Left cardiac atrium (tissue), 4 donors: ENCODE results near the gene GAB2. TPM values are rescaled to one million over a fixed set of nuclear protein-coding genes. Genes with fewer than 3 reads are reported as not detected.
"Not testable (repeated sequence)": the region's sequence is repeated elsewhere in the genome, so short reads cannot be mapped to it uniquely, and the experiment has no call there.

Experiments used
- ATAC-seq, 2 donors: fragments of 200-7000 bp; cut with Tn5 transposase; one replicate each; pipeline ENCODE4 v1.9.1; 2020; ENCODE audit warnings: mild to moderate bottlenecking in 2 of 2, moderate library complexity in 2 of 2
- DNase-seq: peaks from one replicate; pipeline ENCODE4 v3.0.0-alpha.2; 2020
- intact Hi-C, 2 donors: fragments of 100-400 bp; cut with DNase I; formaldehyde crosslinking; loops; one replicate each; pipeline versions ENCODE4 v1.14.1 to v1.15.1; 2022 to 2023
- total RNA-seq, 2 donors: library from RNA; stranded (reverse); fragmentation: NEBNext Ultra II Directional; extraction: Animal tissue kit (Norgen Biotek cat#: 25700); gene quantifications; one replicate each; pipeline ENCODE4 v1.2.1, GENCODE V29; 2021
- donor health status: DM: no; HTN: yes; CAD: no.
- donor health status: DM: no; HTN: yes; CAD: no; lungs with severe emphysema.
- donor health status: DM: yes; HTN: yes; CAD: no.
- donor health status: Dilated cardiomyopathy.

The GAB2 gene
- total RNA-seq, 2 donors from 2014 or later, result 24.2 to 31.7 TPM

DNA sequence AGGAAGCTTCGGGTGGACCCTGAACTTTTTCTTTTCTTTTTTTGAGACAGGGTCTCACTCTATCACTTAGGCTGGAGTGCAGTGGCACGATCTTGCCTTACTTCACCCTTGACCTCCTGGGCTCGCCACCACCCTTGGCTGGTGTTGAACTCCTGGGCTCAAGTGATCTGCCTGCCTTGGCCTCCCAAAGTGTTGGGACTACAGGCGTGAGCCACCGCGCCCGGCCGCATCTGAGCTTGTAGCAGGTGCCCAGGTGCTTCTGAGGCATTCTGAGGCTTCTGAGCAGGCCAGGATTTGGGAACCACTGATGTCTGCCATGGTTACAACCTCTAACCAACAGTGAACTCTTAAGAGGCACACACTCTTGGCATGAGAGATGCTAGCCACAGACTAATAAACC is 223.8 kb downstream of the GAB2 start:
- DNase-seq (no peak), ATAC-seq (no peak)
- intact Hi-C loops, result no loop called here

DNA sequence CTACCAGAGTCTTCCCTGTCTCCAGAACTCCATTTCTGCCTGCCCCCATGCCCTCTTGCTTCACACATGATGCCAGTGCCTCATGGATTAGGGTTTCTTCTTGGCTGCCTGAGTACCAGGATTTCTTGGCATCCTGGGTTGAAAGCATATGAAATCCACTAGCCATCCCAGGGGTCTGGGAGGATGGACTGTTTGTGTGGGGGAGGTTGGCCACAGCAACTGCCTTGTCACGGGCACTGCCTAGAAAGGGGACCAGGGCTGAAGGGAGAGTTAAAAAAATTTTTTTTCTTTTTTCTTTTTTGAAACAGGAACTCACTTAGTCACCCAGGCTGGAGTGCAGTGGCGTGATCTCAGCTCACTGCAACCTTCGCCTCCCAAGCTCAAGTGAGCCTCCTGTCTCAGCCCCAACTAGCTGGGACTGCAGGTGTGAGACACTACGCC is 224.7 kb downstream of the GAB2 start:
- DNase-seq (no peak), ATAC-seq (no peak)
- intact Hi-C loops, result no loop called here

DNA sequence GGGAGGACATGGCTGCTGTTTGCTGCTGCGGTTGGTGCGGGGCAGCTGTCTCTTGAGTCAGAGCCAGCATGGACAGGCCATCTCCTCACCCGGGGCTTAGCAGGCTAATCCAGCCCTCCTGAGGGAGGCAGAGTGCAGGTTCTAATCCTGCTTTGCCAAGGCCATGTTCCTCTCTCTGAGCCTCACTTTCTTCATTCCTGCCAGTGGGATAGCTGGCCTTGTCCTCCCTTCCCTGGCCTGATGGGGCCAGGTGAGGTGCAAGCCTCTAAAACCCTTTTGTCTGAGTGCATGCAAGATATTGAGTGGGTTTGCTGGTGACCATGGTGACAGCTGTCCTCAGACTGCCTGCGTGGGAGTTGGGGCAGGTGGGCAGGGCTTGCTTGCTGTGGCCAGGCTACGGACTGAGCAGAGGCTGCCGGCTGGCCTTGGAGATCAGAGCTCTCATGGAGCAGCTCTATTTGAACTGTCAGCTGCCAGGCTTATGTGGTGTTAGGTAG is 225.3 kb downstream of the GAB2 start:
- ATAC-seq (no peak), DNase-seq (no peak)
- intact Hi-C loops, result no loop called here

DNA sequence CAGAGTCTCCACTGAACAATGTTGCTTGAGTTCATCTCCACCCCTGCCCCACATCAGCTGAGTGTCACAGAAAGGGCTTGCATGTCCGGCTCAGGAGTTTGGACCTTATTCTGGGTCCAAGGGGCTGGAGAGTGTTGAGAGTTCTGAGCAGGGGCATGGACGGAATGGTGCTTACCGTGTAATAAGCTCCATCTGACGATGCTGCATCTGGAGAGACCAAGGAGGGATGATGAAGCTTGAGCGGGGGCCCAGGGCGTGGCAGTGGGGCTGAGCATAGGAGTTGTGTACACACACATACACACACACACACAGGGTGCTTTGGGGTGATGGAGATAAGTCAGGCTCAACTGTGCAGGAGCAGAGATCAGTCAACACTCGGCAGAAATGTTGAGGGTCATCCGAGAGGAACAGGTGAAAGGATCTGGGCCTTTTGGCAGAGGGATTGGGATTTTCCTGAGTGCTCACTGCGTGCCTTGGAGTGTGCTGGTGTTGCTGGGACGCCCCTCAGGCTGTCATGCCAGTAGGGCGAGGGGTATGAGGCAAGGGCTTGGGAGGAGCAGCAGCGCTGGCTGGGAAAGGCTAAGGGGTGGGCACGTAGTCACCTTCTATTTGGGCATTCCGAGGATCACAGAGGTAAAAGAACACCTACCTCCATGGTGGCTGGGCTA is 226.6 kb downstream of the GAB2 start:
- intact Hi-C loops, result no loop called here
- no peak for ATAC-seq
- no peak for DNase-seq

DNA sequence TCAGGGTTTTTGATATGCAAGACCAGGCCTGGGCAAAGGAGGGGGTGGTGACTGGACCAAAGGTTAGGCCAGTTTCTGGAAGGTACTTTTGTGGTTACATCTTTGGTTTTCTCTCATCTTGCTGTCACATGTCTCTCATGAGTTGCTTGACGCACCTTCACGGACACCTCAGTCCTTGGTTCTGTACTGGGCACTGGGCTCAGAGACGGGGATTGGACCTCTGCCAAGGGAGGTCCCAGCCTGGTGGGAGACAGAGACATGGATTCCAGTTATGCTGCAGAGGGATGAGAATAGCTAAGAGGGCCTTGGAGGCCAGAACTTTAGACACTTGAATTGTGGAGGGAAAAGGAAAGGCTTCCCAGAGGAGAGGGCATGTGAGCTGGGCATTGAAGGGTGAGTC is 227.2 kb downstream of the GAB2 start:
- no peak for DNase-seq
- no peak for ATAC-seq
- intact Hi-C loops, result no loop called here

DNA sequence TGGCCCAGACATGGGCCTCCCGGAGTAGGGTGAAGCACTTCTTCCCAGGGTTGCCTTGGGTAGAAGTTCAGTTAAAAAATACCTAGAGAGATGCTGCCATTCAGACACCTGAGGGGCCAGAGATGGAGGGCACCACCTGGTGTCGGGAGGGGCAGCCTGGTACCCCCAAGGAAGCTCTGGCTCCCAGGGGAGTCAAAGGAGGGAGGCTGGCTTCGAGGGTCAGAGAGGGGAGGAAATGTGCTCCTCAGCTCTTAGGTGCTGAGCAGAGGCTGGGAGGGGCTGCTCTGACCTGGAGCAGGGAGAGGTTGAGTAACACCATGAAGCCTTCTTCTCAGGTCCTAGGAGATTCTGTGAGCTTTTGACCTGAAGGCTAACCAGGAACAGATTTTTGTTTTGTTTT is 227.8 kb downstream of the GAB2 start:
- intact Hi-C loops, result loop anchor here in 1 of 2 donors (10.0 kb wide), 1 partner anchor 115 kb away; the partner anchor contains the start of gene NDUFC2
- ATAC-seq (no peak), DNase-seq (no peak)

DNA sequence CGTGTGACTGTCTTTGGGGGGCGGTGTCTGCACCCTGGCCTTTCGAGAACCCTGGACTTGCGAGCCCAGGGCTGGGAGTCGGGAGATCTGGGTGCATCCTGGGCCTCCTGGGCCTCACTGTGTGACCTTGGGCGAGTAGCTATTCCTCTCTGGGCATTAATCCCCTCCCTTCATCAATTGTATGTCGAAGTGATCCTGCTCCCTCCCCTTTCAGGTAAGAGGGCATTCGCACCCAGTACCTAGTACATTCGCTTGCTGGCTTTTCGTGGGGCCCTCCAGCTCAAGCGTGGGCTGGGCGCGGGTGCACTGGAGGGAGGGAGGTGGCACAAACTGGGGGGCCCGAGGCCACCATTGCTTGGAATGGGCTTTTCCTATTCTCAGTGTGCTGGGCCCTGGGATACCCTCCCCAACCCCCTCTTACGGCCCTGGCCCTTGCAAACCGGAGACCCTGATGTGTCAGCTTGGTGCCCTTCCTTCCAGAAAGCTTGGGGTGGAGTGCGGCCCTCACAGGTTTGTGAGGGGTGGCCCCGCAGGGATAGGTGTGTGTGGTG is 228.4 kb downstream of the GAB2 start:
- intact Hi-C loops, result loop anchor here in 1 of 2 donors (10.0 kb wide), 1 partner anchor 114 kb away; the partner anchor contains the start of gene NDUFC2
- ATAC-seq (no peak), DNase-seq (no peak)

DNA sequence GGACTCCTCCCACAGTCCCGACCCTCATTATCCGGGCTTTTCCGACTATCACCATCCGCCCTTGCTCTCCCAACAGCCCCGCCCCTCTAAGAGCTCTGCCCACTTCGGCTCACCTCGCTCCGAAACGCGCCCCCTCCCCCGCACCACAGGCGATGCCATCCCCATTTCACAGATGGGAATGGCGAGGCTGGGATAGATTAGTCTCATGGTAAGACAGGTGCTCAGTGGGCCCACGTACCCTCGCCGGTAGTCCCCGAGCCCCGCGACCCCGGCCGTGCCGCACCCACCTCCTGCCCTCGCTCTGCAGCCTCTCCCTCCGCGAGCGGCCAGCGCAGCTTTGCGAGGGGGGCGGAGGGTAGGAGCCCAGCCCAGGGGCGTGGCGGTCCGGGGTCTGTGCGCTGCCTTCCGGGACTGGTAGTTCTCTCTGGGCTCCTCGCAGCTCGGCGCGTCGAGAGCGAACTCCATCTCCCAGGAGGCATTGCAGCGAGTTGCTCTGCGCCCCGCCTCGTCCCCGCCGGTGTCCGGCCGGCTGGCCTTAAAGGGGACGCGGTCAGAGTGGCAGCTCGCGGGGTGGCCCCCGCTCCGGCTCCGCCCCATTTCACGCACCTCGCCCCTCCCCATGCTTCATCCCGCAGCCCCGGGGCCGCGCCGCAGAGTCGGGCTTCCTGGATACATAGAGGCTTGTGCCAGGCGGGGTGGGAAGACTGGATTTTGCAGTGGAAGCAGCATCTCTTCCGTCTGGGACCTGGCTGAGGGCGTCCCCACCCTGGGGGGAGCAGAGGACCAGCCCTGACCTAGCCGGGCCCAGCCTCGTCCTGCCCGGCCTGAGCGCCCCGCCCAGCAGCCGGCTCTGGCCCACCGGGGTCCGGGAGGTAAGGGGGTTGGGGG is 229.1 kb downstream of the GAB2 start, which contains the start of the genes KCTD21 and USP35:
TSS of gene KCTD21 (minus strand) at position 341 of the 888 bp plus-strand sequence. CDS start 14,072 bp downstream, outside the sequence.
TSS of gene USP35 (plus strand) at position 634 of the 888 bp plus-strand sequence. CDS start 7,327 bp downstream, outside the sequence.
- intact Hi-C loops, result loop anchor here in 1 of 2 donors (10.0 kb wide), 1 partner anchor 114 kb away; the partner anchor contains the start of gene NDUFC2
- peak; percentile 97 for ATAC-seq
- peak; percentile 99 for DNase-seq

DNA sequence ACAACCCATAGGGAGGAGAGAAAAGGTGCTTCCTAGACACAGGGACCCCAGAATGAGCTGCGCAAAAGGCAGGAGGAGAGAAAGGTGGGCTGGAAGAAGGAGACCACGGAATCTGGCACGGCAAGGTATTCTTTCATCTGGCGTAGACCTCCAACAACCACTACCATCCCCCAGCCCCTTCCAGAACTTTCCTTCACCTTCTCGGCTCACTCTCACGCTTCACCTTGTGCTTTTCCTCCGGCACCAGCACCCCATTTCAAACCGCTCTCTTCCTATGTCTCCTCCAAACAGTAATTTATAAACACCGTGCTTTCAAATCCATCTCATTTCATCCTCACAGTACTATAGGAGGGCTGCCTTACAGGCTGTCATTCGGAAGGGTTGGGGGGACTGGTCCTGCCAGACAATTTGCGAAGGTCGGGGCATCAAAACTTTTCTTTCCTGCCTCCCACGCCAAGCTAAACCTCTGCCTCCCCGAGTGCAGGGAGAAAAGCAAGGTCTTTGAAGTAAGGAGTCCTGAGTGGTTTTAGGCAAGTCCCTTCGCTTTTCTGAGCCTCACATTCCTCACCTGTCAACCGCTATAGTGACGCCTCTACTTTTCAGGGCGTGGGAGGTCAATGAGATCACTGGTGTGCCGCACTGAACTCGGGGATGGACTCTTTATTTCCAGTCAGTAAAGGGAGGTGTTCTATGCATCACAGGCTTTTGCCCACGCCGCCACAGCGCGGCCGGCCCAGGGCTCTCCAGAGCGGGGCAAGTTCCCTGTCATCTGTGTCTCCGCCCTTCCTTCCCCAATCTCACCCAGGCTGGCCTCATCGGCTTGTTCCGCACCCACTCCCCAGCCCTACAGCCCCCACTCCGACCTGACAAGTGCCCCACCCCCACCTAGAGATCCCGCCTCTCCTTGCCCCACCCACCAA is 230.0 kb downstream of the GAB2 start:
- intact Hi-C loops, result loop anchor here in 1 of 2 donors (10.0 kb wide), 1 partner anchor 113 kb away; the partner anchor contains the start of gene NDUFC2
- no peak for DNase-seq
- ATAC-seq, result peak in 1 of 2 donors; percentile 47

DNA sequence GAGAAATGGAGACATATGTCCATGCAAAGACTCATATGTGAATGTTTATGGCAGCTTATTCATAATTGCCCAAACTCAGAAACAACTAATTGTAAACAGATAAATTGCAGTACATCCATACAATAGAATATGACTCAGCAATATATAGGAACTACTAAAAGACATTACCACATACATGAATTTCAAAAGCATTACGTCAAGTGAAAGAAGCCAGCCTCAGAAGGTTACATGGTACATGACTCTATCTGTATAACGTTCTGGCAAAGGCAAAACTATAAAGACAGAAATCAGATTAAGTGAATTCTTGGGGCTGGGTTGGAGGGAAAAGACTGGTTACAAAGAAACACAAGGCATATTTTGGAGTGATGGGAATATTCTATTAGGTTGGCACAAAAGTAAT is 236.4 kb downstream of the GAB2 start:
- intact Hi-C loops, result loop anchor here in 1 of 2 donors (10.0 kb wide), 1 partner anchor 106 kb away; the partner anchor contains the start of gene NDUFC2
- no peak for DNase-seq
- no peak for ATAC-seq

DNA sequence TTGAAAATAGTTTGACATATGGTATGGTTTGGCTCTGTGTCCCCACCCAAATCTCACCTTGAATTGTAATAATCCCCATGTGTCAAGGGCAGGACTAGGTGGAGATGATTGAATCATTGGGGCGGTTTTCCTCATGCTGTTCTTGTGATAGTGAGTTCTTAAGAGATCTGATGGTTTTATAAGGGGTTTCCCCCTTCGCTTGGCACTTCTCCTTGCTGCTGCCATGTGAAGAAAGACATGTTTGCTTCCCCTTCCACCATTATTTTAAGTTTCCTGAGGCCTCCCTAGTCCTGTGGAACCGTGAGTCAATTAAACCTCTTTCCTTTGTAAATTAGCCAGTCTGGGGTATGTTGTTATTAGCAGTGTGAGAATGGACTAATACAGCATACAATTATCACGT is 236.9 kb downstream of the GAB2 start:
- no peak for DNase-seq
- ATAC-seq, result no peak

DNA sequence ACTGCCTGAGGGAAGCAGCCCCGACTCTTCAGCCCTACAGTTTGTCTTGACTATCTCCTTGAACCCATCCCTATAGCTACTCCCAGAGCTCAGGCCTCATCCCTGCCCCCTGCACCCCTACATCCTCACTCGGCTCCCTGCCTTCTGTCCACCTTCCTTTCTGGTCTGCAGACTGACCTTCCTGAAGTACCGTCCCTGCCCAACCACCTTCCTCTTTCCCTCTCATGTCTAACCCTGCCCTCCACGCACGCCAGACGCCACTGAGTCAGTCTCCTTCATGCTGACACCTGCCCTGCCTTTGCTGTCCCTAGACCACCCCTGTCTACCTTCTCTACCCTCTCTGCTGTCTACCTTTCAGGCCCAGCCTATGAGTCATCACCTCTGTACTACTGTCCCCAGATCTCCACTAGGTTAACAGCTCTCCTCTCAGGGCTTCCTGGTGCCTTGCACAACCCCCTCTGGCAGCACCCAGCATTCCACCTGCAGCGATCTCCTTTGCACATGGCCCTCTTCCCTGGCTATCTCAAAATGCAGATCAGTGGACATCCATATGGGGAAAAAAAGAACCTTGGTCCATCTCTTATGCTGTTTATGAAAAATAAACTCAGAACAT is 238.1 kb downstream of the GAB2 start:
- ATAC-seq, result peak; percentile 12 to 40
- intact Hi-C loops, result loop anchor here in 1 of 2 donors (10.0 kb wide), 1 partner anchor 105 kb away; the partner anchor contains the start of gene NDUFC2
- DNase-seq, result no peak

More for the DNA sequence above, 236.9 kb downstream of the GAB2 start:
- intact Hi-C loops, result loop anchor here in 1 of 2 donors (10.0 kb wide), 1 partner anchor 106 kb away; the partner anchor contains the start of gene NDUFC2

DNA sequence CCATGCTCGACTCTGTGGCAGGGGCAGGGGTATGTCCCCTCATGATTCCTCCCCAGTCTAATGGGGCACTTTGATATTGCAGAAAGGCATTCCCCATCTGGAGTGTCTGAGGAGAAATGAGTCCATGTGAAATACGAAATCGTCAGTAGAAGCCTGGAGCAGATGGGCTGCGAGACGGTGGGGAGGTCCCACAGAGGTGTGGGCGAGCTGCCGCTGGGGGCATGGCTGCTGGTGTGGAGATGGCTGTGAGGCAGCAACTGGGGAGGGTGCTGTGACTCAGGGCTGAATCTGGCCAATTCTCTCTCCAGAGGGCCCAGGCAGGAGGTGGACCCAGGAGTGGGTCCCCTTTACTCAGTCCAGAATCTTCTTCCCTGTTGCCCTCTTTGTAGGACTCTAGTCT is 240.4 kb downstream of the GAB2 start:
- DNase-seq (no peak), ATAC-seq (no peak)
- intact Hi-C loops, result no loop called here

DNA sequence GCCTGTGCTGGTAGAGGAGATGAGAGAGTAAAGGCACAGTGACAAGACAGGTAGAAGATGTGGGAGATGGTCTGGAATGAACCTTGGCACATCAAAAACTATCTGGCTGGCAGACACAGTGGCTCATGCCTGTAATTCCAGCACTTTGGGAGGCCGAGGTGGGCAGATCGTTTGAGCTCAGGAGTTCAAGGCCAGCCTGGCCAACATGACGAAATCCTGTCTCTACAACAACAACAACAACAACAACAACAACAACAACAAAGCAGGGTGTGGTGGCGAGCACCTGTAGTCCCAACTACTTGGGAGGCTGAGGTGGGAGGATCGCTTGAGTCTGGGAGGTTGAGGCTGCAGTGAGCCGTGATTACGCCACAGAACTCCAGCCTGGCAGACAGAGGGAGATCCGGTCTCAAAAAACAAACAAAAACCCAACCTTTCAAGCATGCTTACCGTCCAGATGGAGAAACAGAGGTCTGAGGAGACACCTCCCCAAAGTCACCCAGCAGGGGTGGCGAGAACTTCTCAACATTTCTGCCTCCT is 240.9 kb downstream of the GAB2 start:
- ATAC-seq (no peak), DNase-seq (no peak)
- intact Hi-C loops, result no loop called here

DNA sequence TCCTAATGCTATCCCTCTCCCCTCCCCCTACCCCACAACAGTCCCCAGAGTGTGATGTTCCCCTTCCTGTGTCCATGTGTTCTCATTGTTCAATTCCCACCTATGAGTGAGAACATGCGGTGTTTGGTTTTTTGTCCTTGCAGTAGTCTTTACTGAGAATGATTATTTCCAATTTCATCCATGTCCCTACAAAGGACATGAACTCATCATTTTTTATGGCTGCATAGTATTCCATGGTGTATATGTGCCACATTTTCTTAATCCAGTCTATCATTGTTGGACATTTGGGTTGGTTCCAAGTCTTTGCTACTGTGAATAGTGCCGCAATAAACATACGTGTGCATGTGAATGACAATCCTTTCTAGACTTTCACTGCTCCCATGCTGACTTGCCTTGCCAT is 241.8 kb downstream of the GAB2 start:
- intact Hi-C loops, ATAC-seq, DNase-seq: not testable (repeated sequence)

DNA sequence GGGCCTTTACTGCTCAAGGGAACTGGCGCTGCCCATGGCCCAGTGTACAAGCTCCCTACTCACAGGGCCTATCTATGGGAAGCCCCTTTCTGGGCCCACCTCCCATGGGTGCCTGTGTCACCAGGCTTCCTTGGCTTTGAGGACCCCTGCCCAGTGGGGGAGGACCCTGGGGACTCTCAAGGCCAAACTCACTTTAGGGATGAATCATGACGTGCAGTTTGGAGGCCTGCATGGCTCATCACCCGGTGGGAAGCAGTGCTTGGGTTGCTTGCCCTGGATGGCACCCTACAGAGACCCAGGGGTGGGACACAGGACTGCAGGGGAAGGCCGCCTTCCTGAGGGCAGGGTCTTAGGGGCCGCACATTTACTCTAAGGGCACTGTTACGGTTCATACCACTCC is 245.7 kb downstream of the GAB2 start:
- DNase-seq, result no peak
- no peak for ATAC-seq
- intact Hi-C loops, result no loop called here

DNA sequence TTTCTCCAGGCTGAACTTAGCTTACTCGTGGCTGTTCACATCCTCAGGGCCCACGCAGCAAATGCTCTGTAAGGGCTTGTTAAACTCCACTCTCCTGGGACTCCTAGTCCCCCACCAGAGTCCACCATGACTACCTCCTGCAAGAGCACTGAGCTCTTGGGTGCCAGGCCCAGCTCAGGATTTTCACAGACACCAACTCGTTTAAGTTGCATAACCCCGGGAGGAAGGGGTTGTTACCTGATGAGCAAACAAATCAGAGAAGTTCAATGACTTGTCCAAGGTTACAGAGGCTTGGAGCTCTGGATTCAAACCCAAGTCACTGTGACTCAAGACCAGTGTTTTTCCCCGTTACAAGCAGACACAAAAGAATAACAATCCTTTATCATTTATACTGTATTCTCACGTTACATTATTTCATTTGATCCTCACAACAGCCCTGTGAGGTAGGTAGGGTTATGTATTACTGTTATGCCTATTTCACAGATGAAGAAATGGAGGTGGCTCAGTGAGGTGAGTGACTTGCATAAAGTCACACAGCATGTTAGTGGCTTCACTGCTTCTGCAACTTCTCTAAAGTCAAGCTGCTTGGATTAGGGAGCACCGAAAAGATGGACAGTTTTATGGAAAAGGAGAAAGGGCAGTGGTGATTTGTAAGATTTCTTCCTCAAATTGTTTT is 246.6 kb downstream of the GAB2 start:
- no peak for DNase-seq
- ATAC-seq, result no peak
- intact Hi-C loops, result no loop called here
